GM18499 (cell line): ENCODE data around the gene RAB27A.

ENCODE experiments used
- ATAC-seq: cut with Tn5 transposase; IDR thresholded peaks from one replicate; pipeline ENCODE4 v1.9.1; 2021; ENCODE audit warnings: moderate number of reproducible peaks; ENCODE audit not compliant: insufficient read depth, unreplicated experiment

RAB27A gene

GRCh38 chr15:55168350-55168974, 121.2 kb downstream of the RAB27A start:
- no peak for ATAC-seq

DNA sequence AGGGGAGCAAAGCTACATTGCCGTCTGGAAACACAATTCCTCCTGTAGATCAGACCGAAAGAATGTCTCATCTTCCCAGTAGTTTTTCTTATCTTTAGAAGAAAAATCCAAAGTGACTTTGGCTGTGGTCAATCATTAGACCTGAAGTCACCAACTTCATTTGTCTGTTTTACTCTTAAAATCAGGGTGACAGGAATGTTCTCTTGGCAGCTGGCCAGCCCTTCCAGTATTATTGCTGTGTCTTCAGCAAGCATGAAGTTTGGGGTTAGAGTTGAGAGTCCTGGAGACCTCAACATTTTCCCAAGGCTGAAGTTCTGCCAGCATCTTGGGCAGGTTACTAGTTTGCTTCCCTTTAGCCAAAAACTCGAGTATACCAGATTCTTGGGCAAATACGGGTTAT, 125.3 kb downstream of the RAB27A start:
- no peak for ATAC-seq
